Adrenal gland (tissue), 5 donors: ENCODE data around the gene PDZD7.

Source experiments
- POLR2A ChIP-seq, 2 donors: fragments of 450-650 bp; IDR thresholded peaks; one replicate each; pipeline ENCODE4 v1.6.1; 2017; ENCODE audit warnings: antibody characterized with exemption in 2 of 2, mild to moderate bottlenecking in 2 of 2, moderate library complexity in 1 of 2
- TF ChIP-seq, protein P1 (sequence below), 6 experiments: fragments of 450-650 bp in 4 of 6; fragments of 200-600 bp in 2 of 6; sonication (generic) in 1 of 6; IDR thresholded peaks; 1 replicate in 5 of 6; 2 replicates in 1 of 6; pipeline versions ENCODE4 v1.5.1 to v1.8.0; 2016 to 2021; ENCODE audit warnings: antibody characterized with exemption in 6 of 6, mild to moderate bottlenecking in 2 of 6, moderate library complexity in 1 of 6
- donor health status: DM: no; HTN: no; CAD: no.

DNA sequence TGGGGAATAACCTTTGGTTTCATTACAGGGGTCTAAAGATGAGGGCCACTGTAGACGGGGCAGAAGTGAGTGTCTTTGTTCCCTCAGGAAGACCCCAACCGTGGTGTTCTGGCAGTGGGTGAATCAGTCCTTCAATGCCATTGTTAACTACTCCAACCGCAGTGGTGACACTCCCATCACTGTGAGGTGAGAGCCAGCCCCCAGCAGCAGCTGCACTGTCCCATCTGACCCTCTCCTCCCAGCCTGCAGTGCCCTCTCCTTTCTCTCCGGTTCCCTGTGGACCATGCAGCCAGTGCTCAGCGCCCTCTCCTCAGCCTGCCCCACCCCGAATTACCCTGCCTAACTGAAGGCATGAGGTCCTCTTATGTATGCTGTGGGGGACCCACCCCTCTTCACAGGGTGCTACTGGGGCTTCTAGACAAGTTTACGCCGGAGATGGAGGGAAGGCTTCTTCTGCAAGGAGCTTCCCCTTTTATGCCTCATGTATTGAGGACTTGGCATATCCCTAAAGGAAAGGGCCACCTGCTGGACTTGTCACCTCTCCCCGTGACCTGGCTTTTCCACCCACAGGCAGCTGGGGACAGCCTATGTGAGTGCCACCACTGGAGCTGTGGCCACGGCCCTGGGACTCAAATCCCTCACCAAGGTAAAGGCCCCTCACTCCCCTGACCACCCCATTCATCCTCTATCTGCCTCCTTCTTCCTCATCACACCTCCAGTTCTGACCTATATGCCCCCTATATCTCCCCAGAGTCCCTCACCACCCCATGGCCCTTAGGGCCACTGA lies 5.2 kb upstream of the PDZD7 start:
- TF ChIP-seq, protein P1, sequence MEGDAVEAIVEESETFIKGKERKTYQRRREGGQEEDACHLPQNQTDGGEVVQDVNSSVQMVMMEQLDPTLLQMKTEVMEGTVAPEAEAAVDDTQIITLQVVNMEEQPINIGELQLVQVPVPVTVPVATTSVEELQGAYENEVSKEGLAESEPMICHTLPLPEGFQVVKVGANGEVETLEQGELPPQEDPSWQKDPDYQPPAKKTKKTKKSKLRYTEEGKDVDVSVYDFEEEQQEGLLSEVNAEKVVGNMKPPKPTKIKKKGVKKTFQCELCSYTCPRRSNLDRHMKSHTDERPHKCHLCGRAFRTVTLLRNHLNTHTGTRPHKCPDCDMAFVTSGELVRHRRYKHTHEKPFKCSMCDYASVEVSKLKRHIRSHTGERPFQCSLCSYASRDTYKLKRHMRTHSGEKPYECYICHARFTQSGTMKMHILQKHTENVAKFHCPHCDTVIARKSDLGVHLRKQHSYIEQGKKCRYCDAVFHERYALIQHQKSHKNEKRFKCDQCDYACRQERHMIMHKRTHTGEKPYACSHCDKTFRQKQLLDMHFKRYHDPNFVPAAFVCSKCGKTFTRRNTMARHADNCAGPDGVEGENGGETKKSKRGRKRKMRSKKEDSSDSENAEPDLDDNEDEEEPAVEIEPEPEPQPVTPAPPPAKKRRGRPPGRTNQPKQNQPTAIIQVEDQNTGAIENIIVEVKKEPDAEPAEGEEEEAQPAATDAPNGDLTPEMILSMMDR (IDR thresholded peaks at IDR 0.05), result no peak
- no peak for TF ChIP-seq POLR2A (IDR thresholded peaks at IDR 0.05)
